HepG2 (cell line): ENCODE data around the gene SLC9A4. TPM values are rescaled to one million over a fixed set of nuclear protein-coding genes. Genes with fewer than 3 reads are reported as not detected.

Experiments
- ATAC-seq: fragments of 200-7000 bp; cut with Tn5 transposase; 3 replicates; pipeline ENCODE4 v1.9.1; 2020; ENCODE audit warnings: mild to moderate bottlenecking, moderate library complexity
- BruUV-seq: library from RNA; stranded (reverse); fragments of 400-500 nt; replicated peaks from 2 replicates; lab custom pipeline; 2021; lab: Mats Ljungman, UMichigan
- CTCF ChIA-PET: fragments of 300-600 bp; formaldehyde crosslinking; extraction: SDS; loops from one replicate; lab custom pipeline; 2021; ENCODE audit warnings: low total read pairs, inconsistent platforms, low intra/inter-chr PET ratio; lab: Yijun Ruan, JAX
- POLR2A ChIA-PET: fragments of 350-600 bp; sonication (Branson Sonifier 250); formaldehyde crosslinking; loops from one replicate; lab custom pipeline; 2020; ENCODE audit warnings: antibody characterized with exemption, inconsistent platforms; lab: Yijun Ruan, JAX
- DNase-seq: peaks from one replicate; pipeline ENCODE4 v3.0.0-alpha.2; 2015; ENCODE audit warnings: low spot score
- FAIRE-seq: peaks from 3 replicates; lab custom pipeline; 2011; peaks lifted over from hg19 to GRCh38; lab: Jason Lieb, UNC
- H2AFZ ChIP-seq: one replicate; pipeline ENCODE4 v1.6.1; 2011; ENCODE audit warnings: low read length, inconsistent platforms
- H3K27ac ChIP-seq: fragments of 300-600 bp; 3 replicates; pipeline ENCODE4 v1.8.0; 2011; ENCODE audit warnings: mixed run types, mild to moderate bottlenecking, mixed read lengths, low read length, inconsistent platforms; ENCODE audit not compliant: insufficient read depth; ENCODE audit errors: extremely low read length
- H3K27me3 ChIP-seq, 2 experiments: fragments of 200-600 bp in 1 of 2; 2 replicates in 1 of 2; 3 replicates in 1 of 2; pipeline versions ENCODE4 v1.6.0 to v1.8.0; 2011; ENCODE audit warnings: low read length in 2 of 2, mild to moderate bottlenecking in 2 of 2, moderate library complexity in 2 of 2, inconsistent platforms in 1 of 2; ENCODE audit not compliant: insufficient read depth in 2 of 2, control insufficient read depth in 1 of 2
- H3K36me3 ChIP-seq, 2 experiments: fragments of 200-600 bp in 1 of 2; replicated peaks in 1 of 2; 2 replicates in 1 of 2; 3 replicates in 1 of 2; pipeline versions ENCODE4 v1.5.1 to v1.8.0; 2011; ENCODE audit warnings: low read length in 2 of 2, inconsistent platforms in 1 of 2; ENCODE audit not compliant: insufficient read depth in 2 of 2, control insufficient read depth in 1 of 2
- H3K4me1 ChIP-seq: 2 replicates; pipeline ENCODE4 v1.5.1; 2012; ENCODE audit warnings: low read length, inconsistent platforms; ENCODE audit not compliant: insufficient read depth
- H3K4me2 ChIP-seq: 2 replicates; pipeline ENCODE4 v1.6.0; 2011; ENCODE audit warnings: low read depth, low read length, inconsistent platforms
- H3K4me3 ChIP-seq, 3 experiments: fragments of 200-600 bp in 1 of 3; sonication (generic), shearing (Covaris generic) in 1 of 3; replicated peaks in 1 of 3; 2 replicates each; pipeline ENCODE4 v1.5.1; 2011 to 2016; ENCODE audit warnings: low read length in 3 of 3, inconsistent platforms in 2 of 3, low read depth in 2 of 3, mild to moderate bottlenecking in 2 of 3, control low read depth in 1 of 3, mixed read lengths in 1 of 3; ENCODE audit not compliant: insufficient read depth in 1 of 3
- H3K79me2 ChIP-seq: one replicate; pipeline ENCODE4 v1.6.1; 2011; ENCODE audit warnings: low read length, inconsistent platforms; ENCODE audit not compliant: insufficient read depth
- H3K9ac ChIP-seq: 2 replicates; pipeline ENCODE4 v1.6.0; 2011; ENCODE audit warnings: mild to moderate bottlenecking, low read depth, low read length, inconsistent platforms; ENCODE audit not compliant: insufficient read depth
- H3K9me3 ChIP-seq: 2 replicates; pipeline ENCODE4 v1.5.1; 2012; ENCODE audit warnings: mild to moderate bottlenecking, low read length
- H4K20me1 ChIP-seq: 2 replicates; pipeline ENCODE4 v1.6.0; 2011; ENCODE audit warnings: inconsistent platforms, mild to moderate bottlenecking, low read length, moderate library complexity; ENCODE audit not compliant: insufficient read depth
- AFF4 ChIP-seq: sonication (generic); formaldehyde crosslinking; IDR thresholded peaks from 2 replicates; pipeline ENCODE4 v1.4.0; 2020; ENCODE audit warnings: missing genetic modification reagents
- HMG20A ChIP-seq: IDR thresholded peaks from 2 replicates; pipeline ENCODE4 v1.6.1; 2016; ENCODE audit warnings: borderline replicate concordance
- KDM5A ChIP-seq: fragments of 200-600 bp; sonication (generic); IDR thresholded peaks from 2 replicates; pipeline ENCODE4 v1.7.0; 2018; ENCODE audit warnings: antibody characterized with exemption, mild to moderate bottlenecking, low read length, borderline replicate concordance
- ZNF276 ChIP-seq: sonication (generic); formaldehyde crosslinking; IDR thresholded peaks from 2 replicates; pipeline ENCODE4 v1.4.0; 2020; ENCODE audit warnings: mild to moderate bottlenecking, low read depth, missing genetic modification reagents
- ZUFSP ChIP-seq: sonication (generic); formaldehyde crosslinking; IDR thresholded peaks from 2 replicates; pipeline ENCODE4 v1.9.0; 2021; ENCODE audit warnings: missing genetic modification reagents, mild to moderate bottlenecking, borderline replicate concordance
- WGBS: methylation state at CpG from one replicate; pipeline ENCODE4 v1.1.6; 2017; ENCODE audit warnings: low lambda C conversion rate; 5-methylcytosine and 5-hydroxymethylcytosine counted together
- in situ Hi-C: cut with HindIII; loops from 2 replicates; pipeline ENCODE4 v1.10.0; 2017; ENCODE audit warnings: low pct_unique_long_range_greater_than_20kb; ENCODE audit not compliant: extremely low pct_ligation_motif_present
- intact Hi-C: fragments of 100-400 bp; cut with micrococcal nuclease; formaldehyde crosslinking; loops from one replicate; pipeline ENCODE4 v1.10.0; 2022; ENCODE audit not compliant: unreplicated experiment
- polyA plus RNA-seq, 8 experiments: library from polyadenylated mRNA; depleted of rRNA in 3 of 8; stranded (reverse) in 7 of 8; unstranded in 1 of 8; fragments of >200 nt; fragmentation: Illumina TruSeq in 4 of 8; extraction: Trizol in 4 of 8; gene quantifications; 2 replicates each; pipeline versions ENCODE4 v1.2.1 to v1.2.3, GENCODE V29; 2011 to 2016; ENCODE audit warnings: low read depth in 4 of 8, missing spikeins in 1 of 8, mixed read lengths in 1 of 8; ENCODE audit not compliant: insufficient read depth in 1 of 8
- total RNA-seq, 5 experiments: library from RNA; depleted of rRNA; stranded (reverse); fragments of >200 nt; fragmentation: Illumina TruSeq; extraction: Trizol; gene quantifications; 2 replicates each; pipeline ENCODE4 v1.2.3, GENCODE V29; 2016; ENCODE audit warnings: low read depth in 1 of 5

Gene SLC9A4
- total and polyA plus RNA-seq, 2 of the 13 experiments (the other 11 are each of a cell fraction or from before 2014, with no cell fraction given), result not detected

- TF ChIP-seq AFF4, result no peak
Observed at GRCh38 chr2:102434655-102435381, 38.2 kb upstream of the SLC9A4 start (continued).

GRCh38 chr2:102435741-102436140 lies 37.3 kb upstream of the SLC9A4 start:
- no peak overlapping the region for H3K9ac ChIP-seq
- WGBS, result 83% methylated on average over 2 of the region's 2 CpGs
- intact Hi-C loops, result no loop called here
- in situ Hi-C loops, result no loop called here
- no peak for TF ChIP-seq ZNF276 (CRISPR knock-in tag)
- no peak for TF ChIP-seq KDM5A
- TF ChIP-seq ZUFSP (CRISPR knock-in tag), result no peak
- no peak for TF ChIP-seq HMG20A (CRISPR knock-in tag)
- TF ChIP-seq, all 625 proteins: peak for 0
- H3K27ac ChIP-seq, result no peak overlapping the region
- no TSS peak for BruUV-seq
- no peak overlapping the region for H2AFZ ChIP-seq
- FAIRE-seq (no peak), DNase-seq (no peak), ATAC-seq (no peak)
- H4K20me1 ChIP-seq, result no peaks in the 10 kb centered on the region
- H3K4me2 ChIP-seq, result no peak overlapping the region
- ChIA-PET CTCF (no interaction called here), POLR2A (no interaction called here)
- H3K36me3 ChIP-seq, result no peaks in the 10 kb centered on the region
- H3K4me3 ChIP-seq, result no peak overlapping the region
- H3K9me3 ChIP-seq, result no peaks in the 10 kb centered on the region
- H3K79me2 ChIP-seq, result no peaks in the 10 kb centered on the region
- H3K4me1 ChIP-seq, result no peaks in the 10 kb centered on the region
- peaks cover 0 to 10% of the 10 kb centered on the region in 2 experiments; a peak in 2 of 5 replicates for H3K27me3 ChIP-seq
